Measurements from ENCODE around the gene RARG. TPM values are rescaled to one million over a fixed set of nuclear protein-coding genes. Genes with fewer than 3 reads are reported as not detected.
"Not testable (repeated sequence)": the region's sequence is repeated elsewhere in the genome, so short reads cannot be mapped to it uniquely, and the experiment has no call there.

RARG gene
- total RNA-seq, 2 donors from 2014 or later: 11.4 to 21.5 TPM

DNA sequence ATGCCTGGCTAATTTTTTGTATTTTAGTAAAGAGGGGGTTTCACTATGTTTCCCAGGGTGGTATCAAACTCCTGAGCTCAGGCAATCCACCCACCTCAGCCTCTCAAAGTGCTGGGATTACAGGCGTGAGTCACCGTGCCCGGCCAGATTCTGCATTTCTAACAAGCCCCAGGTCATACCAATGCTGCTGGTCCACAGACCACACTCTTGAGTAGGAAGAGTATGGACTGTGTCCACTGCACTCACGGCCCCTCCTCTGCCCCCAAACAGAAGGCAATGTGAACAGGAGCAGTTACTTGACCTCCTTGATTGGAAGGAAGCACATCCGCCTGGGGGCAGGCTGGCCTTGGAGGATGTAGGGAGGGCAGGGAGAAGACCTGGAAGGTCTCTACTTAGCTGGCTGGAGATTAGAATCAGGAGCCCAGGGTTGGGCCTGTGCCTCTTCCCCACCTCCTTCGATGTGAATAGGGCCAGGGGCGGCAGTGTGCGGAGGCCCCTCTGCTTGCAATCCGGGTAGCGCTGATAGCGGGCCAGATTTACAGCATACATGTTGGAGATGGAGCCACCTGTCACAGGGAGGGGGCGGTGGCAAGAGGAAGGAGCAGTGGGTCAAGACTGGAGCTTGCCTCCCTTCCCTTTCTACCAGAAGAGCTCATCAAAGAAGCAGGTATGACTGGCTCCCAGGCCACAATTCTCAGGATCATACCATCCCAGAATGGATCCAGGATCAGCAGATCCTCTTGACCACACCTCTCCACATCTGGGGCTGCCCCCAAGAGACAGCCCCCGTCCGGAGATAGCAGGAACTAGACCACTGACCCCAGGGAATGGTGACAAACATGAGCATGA is 60.9 kb downstream of the RARG start:
- DNase-seq: no peak
- TF ChIP-seq, protein P1, sequence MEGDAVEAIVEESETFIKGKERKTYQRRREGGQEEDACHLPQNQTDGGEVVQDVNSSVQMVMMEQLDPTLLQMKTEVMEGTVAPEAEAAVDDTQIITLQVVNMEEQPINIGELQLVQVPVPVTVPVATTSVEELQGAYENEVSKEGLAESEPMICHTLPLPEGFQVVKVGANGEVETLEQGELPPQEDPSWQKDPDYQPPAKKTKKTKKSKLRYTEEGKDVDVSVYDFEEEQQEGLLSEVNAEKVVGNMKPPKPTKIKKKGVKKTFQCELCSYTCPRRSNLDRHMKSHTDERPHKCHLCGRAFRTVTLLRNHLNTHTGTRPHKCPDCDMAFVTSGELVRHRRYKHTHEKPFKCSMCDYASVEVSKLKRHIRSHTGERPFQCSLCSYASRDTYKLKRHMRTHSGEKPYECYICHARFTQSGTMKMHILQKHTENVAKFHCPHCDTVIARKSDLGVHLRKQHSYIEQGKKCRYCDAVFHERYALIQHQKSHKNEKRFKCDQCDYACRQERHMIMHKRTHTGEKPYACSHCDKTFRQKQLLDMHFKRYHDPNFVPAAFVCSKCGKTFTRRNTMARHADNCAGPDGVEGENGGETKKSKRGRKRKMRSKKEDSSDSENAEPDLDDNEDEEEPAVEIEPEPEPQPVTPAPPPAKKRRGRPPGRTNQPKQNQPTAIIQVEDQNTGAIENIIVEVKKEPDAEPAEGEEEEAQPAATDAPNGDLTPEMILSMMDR (IDR thresholded peaks at IDR 0.05): no peak
- no peak overlapping the region for H3K27ac ChIP-seq
- peaks cover 5% of the 10 kb centered on the region for H3K4me1 ChIP-seq
- no peaks in the 10 kb centered on the region for H3K36me3 ChIP-seq
- no peaks in the 10 kb centered on the region for H3K27me3 ChIP-seq
- no peaks in the 10 kb centered on the region for H3K9me3 ChIP-seq
- H3K9ac ChIP-seq (ENCODE audit: low read depth in 2 of 2, low read length in 2 of 2): no peak overlapping the region
- intact Hi-C loops (cut with DNase I): no loop called here
- H3K4me3 ChIP-seq: no peak overlapping the region

DNA sequence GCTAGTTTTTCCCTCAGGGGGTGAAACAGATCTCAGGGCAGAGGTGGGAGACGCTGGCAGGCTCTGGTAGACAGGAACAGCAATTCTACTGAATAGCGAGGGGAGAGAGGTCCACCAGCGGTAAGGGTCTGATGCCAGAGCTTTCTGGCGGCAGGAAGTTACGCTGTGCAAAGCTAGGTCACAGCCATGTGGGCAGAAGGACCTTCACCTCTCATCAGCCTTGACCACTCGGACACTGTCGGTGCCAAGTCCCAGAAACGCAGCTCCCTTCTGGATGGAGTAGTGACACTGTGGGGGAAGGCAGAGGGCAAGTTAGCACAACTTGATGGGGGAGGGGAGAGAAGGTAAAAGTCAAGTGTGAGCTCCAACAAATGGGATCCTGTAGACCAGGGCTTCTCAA is 61.8 kb downstream of the RARG start:
- Histone ChIP-seq H3K27ac (no peak overlapping the region), H3K36me3 (no peaks in the 10 kb centered on the region), H3K9me3 (no peaks in the 10 kb centered on the region), H3K4me3 (no peak overlapping the region), H3K27me3 (no peaks in the 10 kb centered on the region), H3K4me1 (no peaks in the 10 kb centered on the region), H3K9ac (ENCODE audit: low read depth in 2 of 2, low read length in 2 of 2) (no peak overlapping the region)
- intact Hi-C loops (cut with DNase I): no loop called here
- DNase-seq: no peak
- TF ChIP-seq, protein P1 (IDR thresholded peaks at IDR 0.05): no peak

DNA sequence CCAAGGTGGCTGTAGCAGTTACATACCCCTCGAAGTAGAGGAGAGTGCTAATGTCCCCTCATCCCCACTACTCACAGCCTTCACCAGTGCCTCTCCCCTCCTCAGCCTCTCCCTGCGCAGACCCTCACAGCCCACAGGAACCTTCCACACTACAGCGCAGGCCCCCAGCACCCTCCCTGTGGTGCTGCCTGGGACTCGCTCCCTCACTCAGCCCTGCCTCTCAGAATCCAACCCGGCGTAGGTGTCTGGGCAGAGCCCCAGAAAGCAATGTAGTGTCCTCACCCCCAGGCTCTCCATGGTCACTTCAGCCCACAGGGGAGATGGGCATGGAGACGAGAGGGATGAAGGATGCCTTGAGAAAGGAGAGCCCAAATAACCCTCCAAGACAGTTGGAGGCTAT is 62.4 kb downstream of the RARG start:
- intact Hi-C loops (cut with DNase I): no loop called here
- Histone ChIP-seq H3K36me3 (no peaks in the 10 kb centered on the region), H3K4me1 (no peaks in the 10 kb centered on the region)

DNA sequence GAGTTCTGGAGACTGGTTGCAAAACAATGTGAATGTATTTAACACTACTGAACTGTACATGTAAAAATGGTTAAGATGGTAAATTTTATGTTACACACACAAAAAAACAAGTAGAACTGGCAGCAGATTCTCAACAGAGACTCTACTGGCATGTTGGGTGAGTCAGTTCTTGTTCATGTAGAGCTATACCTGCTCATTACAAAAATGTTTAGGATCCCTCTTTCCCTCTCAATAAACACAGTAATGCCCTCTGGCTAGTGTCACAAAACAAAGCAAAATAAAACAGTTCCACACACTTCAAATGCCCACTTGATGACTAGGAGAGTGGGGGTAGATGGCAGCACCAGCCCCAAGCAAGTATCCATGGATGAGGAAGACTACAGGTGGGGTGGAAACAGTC is 65.2 kb downstream of the RARG start:
- no peaks in the 10 kb centered on the region for H3K9me3 ChIP-seq
- H3K36me3 ChIP-seq: no peaks in the 10 kb centered on the region
- H3K4me3 ChIP-seq: no peak overlapping the region
- intact Hi-C loops (cut with DNase I): no loop called here
- H3K9ac ChIP-seq (ENCODE audit: low read depth in 2 of 2, low read length in 2 of 2): no peak overlapping the region
- TF ChIP-seq, protein P1 (IDR thresholded peaks at IDR 0.05): no peak
- H3K4me1 ChIP-seq: no peaks in the 10 kb centered on the region
- no peaks in the 10 kb centered on the region for H3K27me3 ChIP-seq
- H3K27ac ChIP-seq: no peak overlapping the region
- no peak for DNase-seq

More for the DNA sequence above, 62.4 kb downstream of the RARG start:
- H3K4me3 ChIP-seq: no peak overlapping the region
- no peak overlapping the region for H3K27ac ChIP-seq
- H3K9ac ChIP-seq (ENCODE audit: low read depth in 2 of 2, low read length in 2 of 2): no peak overlapping the region
- TF ChIP-seq, protein P1 (IDR thresholded peaks at IDR 0.05): no peak
- no peaks in the 10 kb centered on the region for H3K9me3 ChIP-seq
- no peaks in the 10 kb centered on the region for H3K27me3 ChIP-seq
- no peak for DNase-seq

DNA sequence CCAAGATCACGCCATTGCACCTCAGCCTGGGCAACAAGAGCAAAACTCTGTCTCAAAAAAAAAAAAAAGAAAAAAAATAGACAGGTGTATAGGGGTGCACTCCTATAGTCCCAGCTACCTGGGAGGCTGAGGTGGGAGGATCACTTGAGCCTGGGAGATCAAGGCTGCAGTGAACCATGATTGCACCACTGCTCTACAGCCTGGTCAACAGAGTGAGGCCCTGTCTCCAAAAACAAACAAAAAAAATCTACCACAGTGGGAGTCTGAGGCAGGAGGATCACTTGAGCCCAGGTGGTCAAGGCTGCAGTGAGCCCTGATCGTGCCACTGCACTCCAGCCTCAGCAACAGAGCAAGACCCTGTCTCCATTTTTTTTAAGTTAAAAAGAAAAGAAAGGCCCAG is 69.0 kb downstream of the RARG start:
- H3K4me3 ChIP-seq; H3K36me3 ChIP-seq; intact Hi-C loops (cut with DNase I); H3K27ac ChIP-seq; H3K27me3 ChIP-seq; H3K4me1 ChIP-seq; H3K9ac ChIP-seq (ENCODE audit: low read depth in 2 of 2, low read length in 2 of 2); DNase-seq; H3K9me3 ChIP-seq: not testable (repeated sequence)
